Stimulated activated CD4-positive, alpha-beta T cell treated with anti-CD3 and anti-CD28 coated beads, Interleukin-15, amount 100 ng/mL, for 1 hour (primary cell): ENCODE measurements around the gene CLBA1.
"Not testable (repeated sequence)": the region's sequence is repeated elsewhere in the genome, so short reads cannot be mapped to it uniquely, and the experiment has no call there.

Experiments used
- DNase-seq, 2 donors: peaks; one replicate each; pipeline ENCODE4 v3.0.0-alpha.2; 2020; ENCODE audit warnings: low read depth in 1 of 2, low spot score in 1 of 2

Gene CLBA1

DNA sequence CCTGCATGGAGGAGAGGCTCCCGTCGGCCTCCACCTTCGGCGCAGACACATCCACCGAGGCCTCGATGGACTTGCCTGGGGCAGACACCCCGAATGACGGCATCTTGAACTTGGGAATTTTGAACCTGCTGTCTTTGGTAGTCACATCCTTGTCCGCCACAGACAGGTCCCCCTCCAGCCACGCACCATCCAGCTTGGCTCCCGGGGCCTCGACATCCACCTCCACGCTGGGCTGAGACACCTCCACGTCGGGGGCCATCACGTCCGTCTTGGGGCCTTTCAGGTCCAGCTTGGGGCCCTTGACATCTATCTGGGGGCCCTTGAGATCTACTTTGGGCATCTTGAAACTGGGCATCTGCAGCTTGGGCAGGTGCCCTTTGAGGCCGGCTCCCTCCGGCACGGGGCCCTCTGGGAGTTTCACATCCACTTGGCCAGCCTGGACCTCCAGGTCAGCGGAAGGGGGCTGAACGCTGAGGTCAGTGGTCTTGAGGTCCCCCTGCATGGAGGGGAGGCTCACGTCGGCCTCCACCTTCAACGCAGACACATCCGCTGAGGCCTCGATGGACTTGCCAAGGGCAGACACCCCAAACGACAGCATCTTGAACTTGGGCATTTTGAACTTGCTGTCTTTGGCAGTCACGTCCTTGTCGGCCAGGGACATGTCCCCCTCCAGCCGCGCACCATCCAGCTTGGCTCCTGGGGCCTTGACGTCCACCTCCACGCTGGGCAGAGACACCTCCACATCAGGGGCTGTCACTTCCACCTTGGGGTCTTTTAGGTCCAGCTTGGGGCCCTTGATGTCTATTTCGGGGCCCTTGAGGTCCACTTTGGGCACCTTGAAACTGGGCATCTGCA lies 37.5 kb upstream of the CLBA1 start:
- not testable (repeated sequence) for DNase-seq

DNA sequence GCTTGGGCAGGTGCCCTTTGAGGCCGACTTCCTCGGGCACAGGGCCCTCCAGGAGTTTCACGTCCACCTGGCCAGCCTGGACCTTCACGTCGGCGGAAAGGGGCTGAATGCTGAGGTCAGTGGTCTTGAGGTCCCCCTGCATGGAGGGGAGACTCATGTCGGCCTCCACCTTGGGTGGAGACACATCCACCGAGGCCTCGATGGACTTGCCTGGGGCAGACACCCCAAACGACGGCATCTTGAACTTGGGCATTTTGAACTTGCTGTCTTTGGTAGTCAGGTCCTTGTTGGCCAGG lies 36.9 kb upstream of the CLBA1 start:
- no peak for DNase-seq

DNA sequence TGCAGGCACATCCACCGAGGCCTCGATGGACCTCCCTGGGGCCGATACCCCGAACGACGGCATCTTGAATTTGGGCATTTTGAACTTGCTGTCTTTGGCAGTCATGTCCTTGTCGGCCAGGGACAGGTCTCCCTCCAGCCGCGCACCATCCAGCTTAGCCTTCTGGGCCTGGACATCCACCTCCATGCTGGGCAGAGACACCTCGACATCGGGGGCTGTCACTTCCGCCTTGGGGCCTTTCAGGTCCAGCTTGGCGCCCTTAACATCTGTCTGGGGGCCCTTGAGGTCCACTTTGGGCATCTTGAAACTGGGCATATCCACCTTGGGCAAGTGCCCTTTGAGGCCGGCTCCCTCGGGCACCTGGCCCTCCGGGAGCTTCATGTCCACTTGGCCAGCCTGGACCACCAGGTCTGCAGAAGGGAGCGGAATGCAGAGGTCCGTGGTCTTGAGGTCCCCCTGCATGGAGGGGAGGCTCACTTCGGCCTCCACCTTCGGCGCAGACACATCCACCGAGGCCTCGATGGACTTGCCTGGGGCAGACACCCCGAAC lies 36.1 kb upstream of the CLBA1 start:
- DNase-seq: not testable (repeated sequence)

DNA sequence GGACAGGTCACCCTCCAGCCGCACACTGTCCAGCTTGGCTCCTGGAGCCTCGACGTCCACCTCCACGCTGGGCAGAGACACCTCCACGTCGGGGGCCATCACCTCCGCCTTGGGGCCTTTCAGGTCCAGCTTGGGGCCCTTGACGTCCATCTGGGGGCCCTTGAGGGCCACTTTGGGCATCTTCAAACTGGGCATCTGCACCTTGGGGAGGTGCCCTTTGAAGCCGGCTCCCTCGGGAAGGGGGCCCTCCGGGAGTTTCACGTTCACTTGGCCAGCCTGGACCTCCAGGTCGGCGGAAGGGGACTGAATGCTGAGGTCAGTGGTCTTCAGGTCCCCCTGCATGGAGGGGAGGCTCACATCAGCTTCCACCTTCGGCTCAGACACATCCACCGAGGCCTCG lies 35.6 kb upstream of the CLBA1 start:
- no peak for DNase-seq

DNA sequence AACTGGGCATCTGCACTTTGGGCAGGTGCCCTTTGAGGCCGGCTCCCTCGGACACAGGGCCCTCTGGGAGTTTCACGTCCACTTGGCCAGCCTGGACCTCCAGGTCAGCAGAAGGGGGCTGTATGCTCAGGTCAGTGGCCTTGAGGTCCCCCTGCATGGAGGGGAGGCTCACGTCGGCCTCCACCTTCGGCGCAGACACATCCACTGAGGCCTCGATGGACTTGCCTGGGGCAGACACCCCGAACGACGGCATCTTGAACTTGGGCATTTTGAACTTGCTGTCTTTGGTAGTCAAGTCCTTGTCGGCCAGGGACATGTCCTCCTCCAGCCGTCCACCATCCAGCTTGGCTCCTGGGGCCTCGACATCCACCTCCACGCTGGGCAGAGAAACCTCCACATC lies 34.9 kb upstream of the CLBA1 start:
- not testable (repeated sequence) for DNase-seq

DNA sequence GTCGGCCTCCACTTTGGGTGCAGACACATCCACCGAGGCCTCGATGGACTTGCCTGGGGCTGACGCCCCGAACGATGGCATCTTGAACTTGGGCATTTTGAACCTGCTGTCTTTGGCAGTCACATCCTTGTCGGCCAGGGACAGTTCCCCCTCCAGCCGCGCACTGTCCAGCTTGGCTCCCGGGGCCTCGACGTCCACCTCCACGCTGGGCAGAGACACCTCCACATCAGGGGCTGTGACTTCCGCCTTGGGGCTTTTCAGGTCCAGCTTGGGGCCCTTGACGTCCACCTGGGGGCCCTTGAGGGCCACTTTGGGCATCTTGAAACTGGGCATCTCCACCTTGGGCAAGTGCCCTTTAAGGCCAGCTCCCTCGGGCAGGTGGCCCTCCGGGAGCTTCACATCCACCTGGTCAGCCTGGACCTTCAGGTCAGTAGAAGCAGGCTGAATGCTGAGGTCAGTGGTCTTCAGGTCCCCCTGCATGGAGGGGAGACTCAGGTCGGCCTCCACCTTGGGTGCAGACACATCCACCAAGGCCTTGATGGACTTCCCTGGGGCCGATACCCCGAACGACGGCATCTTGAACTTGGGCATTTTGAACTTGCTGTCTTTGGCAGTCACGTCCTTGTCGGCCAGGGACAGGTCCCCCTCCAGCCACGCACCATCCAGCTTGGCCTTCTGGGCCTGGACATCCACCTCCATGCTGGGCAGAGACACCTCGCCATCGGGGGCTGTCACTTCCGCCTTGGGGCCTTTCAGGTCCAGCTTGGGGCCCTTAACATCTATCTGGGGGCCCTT lies 33.5 kb upstream of the CLBA1 start:
- not testable (repeated sequence) for DNase-seq

DNA sequence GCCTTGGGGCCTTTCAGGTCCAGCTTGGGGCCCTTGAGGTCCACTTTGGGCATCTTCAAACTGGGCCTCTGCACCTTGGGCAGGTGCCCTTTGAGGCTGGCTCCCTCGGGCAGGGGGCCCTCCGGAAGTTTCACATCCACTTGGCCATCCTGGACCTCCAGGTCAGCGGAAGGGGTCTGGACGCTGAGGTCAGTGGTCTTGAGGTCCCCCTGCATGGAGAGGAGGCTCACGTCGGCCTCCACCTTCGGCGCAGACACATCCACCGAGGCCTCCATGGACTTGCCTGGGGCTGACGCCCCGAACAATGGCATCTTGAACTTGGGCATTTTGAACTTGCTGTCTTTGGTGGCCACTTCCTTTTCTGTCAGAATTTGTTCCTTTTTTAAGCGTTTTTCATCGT lies 32.5 kb upstream of the CLBA1 start:
- no peak for DNase-seq

DNA sequence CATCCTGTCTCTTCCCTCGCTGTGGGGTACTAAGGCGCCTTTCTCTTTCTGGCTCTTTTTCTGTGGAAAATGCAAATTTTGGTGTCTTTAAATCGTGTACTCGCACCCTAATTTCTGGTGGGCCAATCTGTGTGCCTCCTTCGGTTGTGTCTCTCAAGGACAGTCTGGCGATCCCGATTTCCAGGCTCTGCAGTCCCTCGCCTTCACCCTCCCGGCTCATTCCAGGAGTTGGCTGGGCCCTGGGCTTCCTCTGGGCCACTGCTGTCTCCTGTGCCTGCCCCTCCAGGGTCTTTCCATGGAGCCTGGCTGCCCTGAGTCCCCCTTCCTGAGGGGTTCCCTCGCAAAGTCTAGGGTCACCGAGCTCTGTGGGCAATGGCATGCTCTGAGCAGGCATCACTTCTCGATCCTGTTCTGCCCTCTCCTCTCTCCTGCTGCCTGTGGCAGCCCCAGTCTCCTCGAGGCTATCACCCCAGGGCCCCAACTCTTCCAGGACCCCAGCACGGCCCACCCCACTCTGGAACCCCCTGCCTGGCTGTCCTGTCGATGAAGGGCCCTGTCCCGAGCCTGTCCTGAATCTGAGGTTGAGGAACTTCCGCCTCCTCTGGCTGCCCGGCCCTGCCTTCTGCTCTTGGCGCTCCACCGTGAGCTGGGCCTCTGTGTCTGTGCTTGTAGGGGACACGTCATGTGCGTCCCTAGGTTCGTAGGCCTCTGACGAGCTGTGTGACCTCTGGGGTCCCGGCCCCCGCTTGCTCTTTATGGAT lies 31.5 kb upstream of the CLBA1 start:
- DNase-seq: no peak

DNA sequence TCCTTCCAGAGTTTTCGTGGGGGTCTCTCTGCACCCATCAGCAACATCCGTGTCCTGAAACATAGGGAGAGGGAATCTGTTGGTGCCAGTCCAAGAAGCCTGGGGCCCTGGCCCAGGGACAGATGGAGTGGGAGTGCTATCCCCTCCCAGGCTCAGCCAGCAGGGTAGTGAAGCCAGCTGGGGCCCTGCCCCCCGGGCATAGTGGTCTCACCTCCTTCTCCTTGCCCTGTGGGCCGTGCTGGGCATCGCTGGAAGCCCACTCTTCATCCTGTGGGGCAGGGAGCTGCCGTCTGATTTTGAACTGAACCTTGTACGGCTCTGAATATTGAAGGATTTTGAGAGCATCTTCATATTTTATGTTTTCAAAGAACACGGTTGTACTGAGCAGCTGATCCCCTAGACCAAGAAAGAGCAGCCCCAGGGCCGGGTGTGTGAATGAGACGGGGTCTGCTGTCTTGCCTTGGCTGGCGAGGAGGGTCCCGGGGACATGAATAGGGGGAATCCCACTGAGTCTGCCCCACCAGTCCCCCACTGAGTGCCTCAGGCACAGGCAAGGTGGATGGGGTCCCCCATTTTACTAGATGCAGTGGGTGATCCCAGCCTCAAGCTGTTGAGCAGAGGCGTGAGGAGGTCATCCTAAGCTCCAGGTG lies 30.7 kb upstream of the CLBA1 start:
- DNase-seq: no peak

DNA sequence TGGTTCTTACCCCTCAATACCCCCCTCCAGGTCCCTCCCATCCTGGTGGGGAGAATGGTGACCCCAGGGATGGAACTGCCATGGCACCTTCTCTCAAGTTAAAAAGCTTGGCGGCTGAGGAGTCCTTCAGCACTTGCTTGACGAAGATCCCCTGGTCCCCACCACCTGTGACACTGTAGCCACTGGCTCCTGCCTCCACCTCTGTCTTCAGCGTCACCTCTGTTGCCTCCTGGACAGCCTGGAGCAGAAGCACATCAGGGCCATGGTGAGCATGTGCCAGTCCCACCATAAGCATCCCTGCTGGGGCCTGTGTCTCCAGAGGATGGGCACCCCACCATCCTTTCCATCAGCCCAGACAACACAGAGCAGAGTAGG lies 30.2 kb upstream of the CLBA1 start:
- no peak for DNase-seq

DNA sequence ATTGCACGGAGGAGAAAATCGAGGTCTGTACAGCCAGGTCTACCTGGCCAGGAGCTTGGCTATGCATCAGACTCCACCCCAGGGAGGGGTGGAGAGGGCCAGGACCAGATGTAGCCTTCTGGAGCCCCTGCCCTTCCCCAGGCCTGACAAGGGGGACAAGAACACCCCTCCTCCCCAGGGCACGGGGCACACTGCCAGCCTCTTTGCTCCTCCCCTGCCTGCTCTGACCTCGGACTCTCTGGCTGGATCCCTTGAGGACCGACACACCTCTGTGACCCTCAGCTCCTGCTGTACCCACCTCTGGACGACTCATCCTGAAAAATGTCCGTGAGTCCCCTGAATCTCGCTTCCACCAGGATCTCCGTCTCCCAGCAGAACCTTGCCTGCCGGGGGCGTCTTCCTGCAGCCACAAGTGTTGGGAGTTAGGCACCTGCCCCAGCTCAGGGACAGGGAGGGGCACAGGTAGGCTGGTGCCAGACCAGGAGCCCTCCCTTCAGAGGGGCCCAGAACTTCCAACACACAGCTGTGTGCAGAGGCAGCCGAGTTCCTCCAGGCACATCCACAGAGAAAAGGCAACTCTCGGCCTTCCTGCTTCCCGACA lies 29.2 kb upstream of the CLBA1 start:
- no peak for DNase-seq

DNA sequence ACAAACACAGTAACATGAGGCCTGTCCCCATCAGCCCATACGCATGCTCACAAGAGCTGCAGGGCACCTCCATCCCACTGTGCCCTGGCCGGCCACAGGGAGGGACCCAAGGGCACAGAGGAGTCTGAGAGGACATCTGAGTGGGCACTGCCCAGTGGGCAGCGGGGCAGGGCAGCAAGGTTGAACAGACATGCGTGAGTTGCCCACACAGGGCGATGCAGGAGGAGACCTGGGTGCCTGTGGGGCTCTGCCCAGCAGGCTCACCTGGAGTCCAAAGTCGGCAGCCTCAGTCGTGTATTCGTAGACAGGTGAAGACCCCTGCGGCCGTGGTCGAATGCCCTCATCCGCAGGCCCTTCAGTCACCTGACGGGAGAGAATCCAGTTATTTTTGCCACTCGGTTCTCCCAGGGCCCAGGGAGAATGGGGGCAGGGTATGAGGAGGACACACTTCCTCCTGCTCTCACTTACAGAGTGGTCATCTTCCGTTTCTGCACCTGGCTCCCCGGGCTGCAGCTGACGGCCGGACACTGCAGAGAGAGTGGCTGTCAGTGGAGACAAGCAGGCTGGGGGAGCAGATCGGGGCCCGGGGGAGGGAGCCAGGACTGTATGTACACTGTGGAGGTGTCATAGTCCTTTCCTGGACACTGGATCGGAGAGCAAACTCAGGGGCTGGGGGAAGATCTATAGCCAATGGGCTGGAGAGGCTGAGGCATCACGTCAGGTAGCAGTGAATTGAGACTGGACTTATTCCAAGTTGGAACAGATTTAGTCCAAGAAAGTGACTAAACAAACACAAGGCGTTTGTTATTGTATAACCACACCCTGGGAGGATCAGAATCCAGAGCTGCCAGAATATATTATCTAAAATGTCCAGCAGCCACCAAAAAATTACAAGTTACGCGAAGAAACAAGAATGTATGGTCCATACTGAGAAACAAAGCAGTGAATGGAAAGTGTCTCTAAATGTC lies 28.2 kb upstream of the CLBA1 start:
- DNase-seq: no peak

DNA sequence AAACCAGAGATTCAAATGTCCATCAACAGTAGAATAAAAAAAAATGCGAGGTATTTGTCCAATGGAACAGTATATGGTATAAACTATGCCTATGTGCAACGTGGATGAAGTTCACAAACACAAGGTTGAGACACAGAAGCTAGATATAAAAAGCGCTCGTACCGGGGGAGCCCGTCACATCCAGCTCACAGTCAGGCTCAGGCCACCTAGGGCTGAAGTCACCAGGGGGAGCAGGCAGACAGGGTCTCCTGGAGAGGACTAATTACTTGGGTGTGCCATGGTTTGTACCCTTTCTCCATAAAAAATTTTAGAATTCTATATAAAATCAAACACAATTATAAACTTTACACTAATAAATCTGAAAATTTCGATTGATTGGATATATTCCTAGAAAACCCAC lies 21.0 kb upstream of the CLBA1 start:
- DNase-seq: no peak

DNA sequence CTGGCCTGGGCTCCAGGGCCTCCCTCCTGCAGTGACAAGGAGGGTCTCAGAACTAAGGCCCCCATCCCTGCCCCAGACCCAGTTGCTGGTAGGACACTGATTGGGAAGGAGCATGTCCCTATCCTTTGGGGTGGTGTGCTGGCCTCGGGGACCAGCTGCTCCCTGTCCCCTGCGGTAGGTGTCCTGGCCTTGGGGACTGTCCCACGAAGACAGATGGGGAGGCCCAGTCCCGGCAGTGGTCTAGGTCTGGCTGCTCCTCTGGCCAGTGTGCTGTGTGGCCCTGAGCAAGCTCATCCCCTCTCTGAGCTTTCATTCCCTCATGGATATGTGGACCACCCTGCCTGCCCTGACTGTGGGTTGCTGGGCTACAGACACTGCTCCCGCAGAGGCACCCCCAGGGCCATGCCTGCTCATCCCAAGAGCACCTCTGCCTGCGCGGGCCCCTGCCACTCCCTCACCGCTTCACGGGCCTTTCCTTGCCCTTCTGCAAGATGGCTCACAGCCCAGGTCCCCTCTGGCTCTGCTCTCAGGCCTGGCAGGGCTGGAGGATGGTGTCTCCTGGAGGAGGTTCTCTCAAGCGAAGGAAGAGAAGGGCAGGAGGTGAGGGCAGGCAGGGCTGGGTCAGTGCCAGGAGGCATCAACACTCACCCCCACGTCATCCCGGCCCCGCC lies 19.9 kb upstream of the CLBA1 start:
- no peak for DNase-seq

DNA sequence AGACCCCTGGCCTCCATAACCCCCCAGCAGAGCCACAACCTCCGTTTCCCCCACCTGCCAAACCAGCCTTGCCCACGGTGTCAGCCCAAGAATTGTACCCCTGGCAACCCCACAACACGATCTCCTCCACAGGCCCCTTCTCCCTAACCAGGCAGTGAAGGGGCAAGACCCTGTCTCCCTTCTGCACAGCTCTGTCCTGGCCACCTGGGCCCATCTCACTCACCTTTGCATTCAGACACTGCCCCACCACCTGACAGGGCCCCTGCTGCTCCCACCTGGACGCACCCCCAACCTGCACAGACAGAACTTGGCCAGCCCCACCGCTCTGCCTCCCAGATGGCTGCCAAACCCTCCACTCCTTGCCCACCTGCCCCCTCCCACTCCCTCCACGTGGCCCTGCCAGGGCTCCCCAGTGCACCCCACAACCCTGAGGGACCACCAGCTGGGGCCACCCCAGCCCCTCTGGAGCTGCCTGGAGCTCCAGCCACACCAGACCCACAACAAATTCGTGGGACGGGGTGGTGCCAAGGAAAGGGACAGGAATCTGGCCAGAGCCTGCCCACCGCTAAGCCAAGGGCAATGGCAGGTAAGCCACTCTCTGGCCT lies 19.2 kb upstream of the CLBA1 start:
- no peak for DNase-seq

DNA sequence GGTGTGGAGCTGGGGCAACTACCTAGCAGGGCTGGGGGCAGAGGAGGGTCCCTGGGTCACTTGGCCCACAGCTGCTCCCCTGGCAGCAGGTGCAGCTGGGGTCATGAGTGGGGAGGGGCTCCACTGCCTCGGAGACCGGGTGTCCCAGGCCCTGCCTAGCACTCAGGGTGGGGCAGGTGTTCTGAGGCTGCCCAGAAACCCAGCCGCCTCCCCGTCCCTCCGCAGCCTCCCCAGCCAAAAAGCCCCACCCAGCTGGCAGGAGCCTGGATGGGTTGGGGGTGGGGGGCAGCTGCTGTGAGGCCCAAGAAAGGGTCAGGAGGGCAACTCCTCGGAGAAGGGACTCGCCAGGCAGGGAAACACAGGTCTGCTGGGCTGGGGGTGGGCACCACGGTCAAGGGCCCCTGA lies 18.6 kb upstream of the CLBA1 start:
- DNase-seq: no peak

DNA sequence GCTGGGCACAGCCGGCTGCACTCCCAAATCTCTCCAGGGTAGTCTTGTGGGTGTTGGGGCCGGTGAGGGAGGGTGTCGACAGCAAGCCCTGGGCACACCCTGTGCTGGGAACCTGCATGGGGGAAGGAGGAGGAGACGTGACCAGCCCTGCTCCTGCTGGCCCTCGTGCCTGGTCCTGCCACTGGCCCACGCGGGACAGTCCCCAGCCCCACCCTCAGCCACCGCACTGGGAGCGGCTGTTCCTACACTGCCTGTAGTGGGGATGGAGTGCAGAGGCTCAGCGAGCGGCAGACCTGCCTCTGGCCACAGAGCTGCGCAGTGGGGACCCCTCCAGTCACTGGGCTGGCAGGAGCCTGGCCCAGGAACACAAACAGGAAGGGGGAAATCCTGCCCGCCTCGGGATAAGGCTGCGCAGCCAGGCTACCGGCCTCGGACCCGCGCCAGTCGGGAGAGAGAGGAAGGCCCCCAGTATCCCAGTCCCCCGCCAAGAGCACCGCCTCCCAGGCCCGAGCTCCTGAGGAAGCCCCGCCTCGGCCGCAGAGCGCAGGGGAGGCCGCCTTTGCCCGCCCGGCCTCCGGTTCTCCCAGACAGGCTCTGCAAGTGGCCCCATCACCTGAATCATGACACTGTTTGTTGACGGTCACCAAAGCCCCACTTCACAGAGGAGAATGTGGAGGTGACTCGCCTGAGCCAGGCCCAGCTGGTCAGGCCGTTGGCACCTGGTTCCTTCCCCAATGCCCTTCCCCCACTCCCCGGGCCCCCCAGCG lies 18.0 kb upstream of the CLBA1 start:
- no peak for DNase-seq

DNA sequence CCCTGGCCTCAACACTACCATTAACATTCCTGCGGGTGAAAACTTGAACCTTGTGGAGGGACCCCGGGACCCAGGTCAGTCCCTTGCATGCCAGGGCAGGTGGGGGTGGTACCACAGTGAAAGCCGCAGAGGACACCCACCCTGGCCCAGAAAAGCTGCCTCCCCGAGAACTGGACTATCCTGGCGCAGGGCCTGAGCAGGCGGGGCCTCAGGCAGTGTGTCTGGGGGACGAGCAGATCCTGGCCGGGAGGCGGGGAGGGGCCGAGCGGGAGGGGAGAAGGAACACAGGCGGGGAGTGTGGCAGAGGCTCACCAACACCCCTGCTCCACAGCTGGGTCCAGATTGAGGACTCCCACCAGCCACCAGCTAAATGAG lies 17.4 kb upstream of the CLBA1 start:
- DNase-seq: no peak
